ENCODE results near the gene CPNE5. TPM values are rescaled to one million over a fixed set of nuclear protein-coding genes. Genes with fewer than 3 reads are reported as not detected.

CPNE5 gene
- total RNA-seq, 6 experiments from 2014 or later: 0.12 to 0.84 (median 0.23) TPM

- H3K9me3 ChIP-seq: no peaks in the 10 kb centered on the region
- DNase-seq (no peak), ATAC-seq (peak in 2 of 4 donors; percentile 14 to 15)
- no peaks in the 10 kb centered on the region for H3K36me3 ChIP-seq
- intact Hi-C loops (cut with DNase I): no loop called here
- no peak overlapping the region for H3K27ac ChIP-seq
- H3K4me1 ChIP-seq: peaks cover 0 to 10% (median 0%) of the 10 kb centered on the region in 4 donors
- 73% methylated on average over 2 of the region's 3 CpGs for WGBS (ENCODE audit: insufficient coverage, low coverage, low lambda C conversion rate, missing lambda C conversion rate)
- TF ChIP-seq CTCF (IDR thresholded peaks at IDR 0.05) (no peak), POLR2A (IDR thresholded peaks at IDR 0.05) (no peak)
- H3K4me3 ChIP-seq: no peak overlapping the region
- no peaks in the 10 kb centered on the region for H3K27me3 ChIP-seq
Measured at GRCh38 chr6:36836111-36837021, 2.9 kb downstream of the CPNE5 start.

GRCh38 chr6:36834576-36835341, 4.5 kb downstream of the CPNE5 start:
- ATAC-seq (no peak), DNase-seq (no peak)
- intact Hi-C loops (cut with DNase I): no loop called here
- WGBS (ENCODE audit: insufficient coverage, low coverage, low lambda C conversion rate, missing lambda C conversion rate): 50% methylated on average over 8 of the region's 17 CpGs
- TF ChIP-seq CTCF (IDR thresholded peaks at IDR 0.05): no peak
- no peak for TF ChIP-seq POLR2A (IDR thresholded peaks at IDR 0.05)
- no peak overlapping the region for H3K27ac ChIP-seq
- H3K9me3 ChIP-seq: no peaks in the 10 kb centered on the region
- H3K4me1 ChIP-seq: peaks cover 0 to 9% (median 0%) of the 10 kb centered on the region in 4 donors
- H3K36me3 ChIP-seq: no peaks in the 10 kb centered on the region
- H3K27me3 ChIP-seq: no peaks in the 10 kb centered on the region
- H3K4me3 ChIP-seq: no peak overlapping the region

GRCh38 chr6:36833182-36833789, 6.0 kb downstream of the CPNE5 start:
- WGBS (ENCODE audit: insufficient coverage, low coverage, low lambda C conversion rate, missing lambda C conversion rate): 86% methylated on average over 6 of the region's 7 CpGs
- no peak overlapping the region for H3K27ac ChIP-seq
- H3K27me3 ChIP-seq: no peaks in the 10 kb centered on the region
- intact Hi-C loops (cut with DNase I): no loop called here
- H3K4me1 ChIP-seq: peaks cover 0 to 9% (median 0%) of the 10 kb centered on the region in 4 donors
- H3K9me3 ChIP-seq: no peaks in the 10 kb centered on the region
- ATAC-seq (no peak), DNase-seq (no peak)
- H3K36me3 ChIP-seq: no peaks in the 10 kb centered on the region
- H3K4me3 ChIP-seq: no peak overlapping the region
- TF ChIP-seq POLR2A (IDR thresholded peaks at IDR 0.05): no peak
- no peak for TF ChIP-seq CTCF (IDR thresholded peaks at IDR 0.05)

- DNase-seq: no peak
- Histone ChIP-seq H3K9me3 (no peaks in the 10 kb centered on the region), H3K4me3 (no peak overlapping the region), H3K27ac (no peak overlapping the region), H3K36me3 (no peaks in the 10 kb centered on the region), H3K27me3 (no peaks in the 10 kb centered on the region), H3K4me1 (peaks cover 0 to 9% (median 0%) of the 10 kb centered on the region in 4 donors)
- WGBS (ENCODE audit: insufficient coverage, low coverage, low lambda C conversion rate, missing lambda C conversion rate): 100% methylated on average over 3 of the region's 5 CpGs
- ATAC-seq: no peak
- no peak for TF ChIP-seq POLR2A (IDR thresholded peaks at IDR 0.05)
- intact Hi-C loops (cut with DNase I): no loop called here
Measured at GRCh38 chr6:36832313-36832712, 6.9 kb downstream of the CPNE5 start.
